Ectodermal cell (in vitro differentiated cells): ENCODE data around the gene FGD3.

Experiments used
- H3K27ac ChIP-seq: 2 replicates; pipeline ENCODE4 v1.7.0; 2013; ENCODE audit warnings: mild to moderate bottlenecking, low read depth, low read length; ENCODE audit not compliant: insufficient read depth, poor library complexity, severe bottlenecking
- H3K27me3 ChIP-seq: 2 replicates; pipeline ENCODE4 v1.7.0; 2013; ENCODE audit warnings: mild to moderate bottlenecking, low read length; ENCODE audit not compliant: insufficient read depth, control insufficient read depth, poor library complexity, severe bottlenecking
- H3K36me3 ChIP-seq: one replicate; pipeline ENCODE4 v1.7.0; 2013; ENCODE audit warnings: low read length; ENCODE audit not compliant: control insufficient read depth, insufficient read depth
- H3K4me1 ChIP-seq: one replicate; pipeline ENCODE4 v1.7.0; 2013; ENCODE audit warnings: low read length; ENCODE audit not compliant: control insufficient read depth, insufficient read depth
- H3K4me3 ChIP-seq: 2 replicates; pipeline ENCODE4 v1.7.0; 2013; ENCODE audit warnings: low read depth, low read length, control low read depth; ENCODE audit not compliant: insufficient read depth
- H3K9me3 ChIP-seq: 2 replicates; pipeline ENCODE4 v1.7.0; 2013; ENCODE audit warnings: mild to moderate bottlenecking, low read length, moderate library complexity; ENCODE audit not compliant: control insufficient read depth
- WGBS, 2 experiments: methylation state at CpG; one replicate each; pipeline ENCODE4 v1.1.7; 2013; ENCODE audit warnings: missing lambda C conversion rate in 2 of 2; 5-methylcytosine and 5-hydroxymethylcytosine counted together

Gene FGD3

DNA sequence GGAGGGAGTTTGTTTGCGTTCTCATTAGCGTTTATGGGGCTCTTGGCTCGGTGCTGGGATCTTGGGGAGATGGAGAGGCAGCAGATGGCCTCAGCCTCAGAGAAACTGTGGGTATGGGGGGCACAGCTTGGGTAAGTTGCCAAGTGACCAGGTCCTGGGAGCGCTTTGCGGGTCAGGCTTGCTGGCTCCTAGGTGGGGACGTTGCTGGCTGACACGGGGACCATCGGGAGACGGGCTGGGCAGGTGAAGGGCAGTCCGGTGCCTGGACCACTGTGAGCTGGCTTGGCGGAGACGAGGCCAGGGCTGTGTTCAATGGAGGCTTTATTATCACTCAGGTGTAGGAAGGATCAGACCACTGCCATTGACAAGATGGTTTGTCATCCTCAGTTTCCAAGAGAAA is 30.0 kb downstream of the FGD3 start:
- H3K36me3 ChIP-seq, result no peaks in the 10 kb centered on the region
- H3K4me3 ChIP-seq, result no peak overlapping the region
- 95% methylated on average over 12 of the region's 12 CpGs for WGBS, 2 experiments
- H3K4me1 ChIP-seq, result no peaks in the 10 kb centered on the region
- no peak overlapping the region for H3K27ac ChIP-seq
- H3K9me3 ChIP-seq, result peaks cover 4% of the 10 kb centered on the region
- H3K27me3 ChIP-seq, result no peaks in the 10 kb centered on the region

DNA sequence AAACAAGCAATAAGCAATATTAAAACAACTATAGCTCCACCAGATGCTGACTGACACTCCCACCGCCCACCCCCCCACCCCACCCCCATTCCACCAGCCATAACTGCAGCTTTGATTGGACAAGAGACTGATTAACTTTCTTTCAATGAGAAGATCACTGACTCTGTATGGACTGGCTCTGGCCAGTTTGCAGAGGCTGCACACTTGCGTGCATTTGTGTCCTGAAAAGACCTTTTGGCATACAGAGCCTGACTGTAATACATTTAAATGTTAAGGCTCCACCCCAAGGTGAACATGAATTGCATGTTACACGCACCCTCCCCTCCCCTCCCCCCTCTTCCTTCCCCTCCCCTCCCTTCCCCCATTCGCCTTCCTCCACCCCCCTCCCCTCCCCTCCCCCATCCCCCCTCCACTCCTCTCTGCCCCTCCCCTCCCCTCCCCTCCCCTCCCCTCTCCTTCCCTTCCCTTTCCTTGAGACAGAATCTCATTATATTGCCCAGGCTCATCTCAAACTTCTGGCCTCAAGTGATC is 31.1 kb downstream of the FGD3 start:
- H3K36me3 ChIP-seq, result no peaks in the 10 kb centered on the region
- no peak overlapping the region for H3K27ac ChIP-seq
- 71 to 96% methylated on average over 1 to 2 of the region's 4 CpGs for WGBS, 2 experiments
- H3K9me3 ChIP-seq, result peaks cover 4% of the 10 kb centered on the region
- H3K4me1 ChIP-seq, result no peaks in the 10 kb centered on the region
- no peaks in the 10 kb centered on the region for H3K27me3 ChIP-seq
- no peak overlapping the region for H3K4me3 ChIP-seq

DNA sequence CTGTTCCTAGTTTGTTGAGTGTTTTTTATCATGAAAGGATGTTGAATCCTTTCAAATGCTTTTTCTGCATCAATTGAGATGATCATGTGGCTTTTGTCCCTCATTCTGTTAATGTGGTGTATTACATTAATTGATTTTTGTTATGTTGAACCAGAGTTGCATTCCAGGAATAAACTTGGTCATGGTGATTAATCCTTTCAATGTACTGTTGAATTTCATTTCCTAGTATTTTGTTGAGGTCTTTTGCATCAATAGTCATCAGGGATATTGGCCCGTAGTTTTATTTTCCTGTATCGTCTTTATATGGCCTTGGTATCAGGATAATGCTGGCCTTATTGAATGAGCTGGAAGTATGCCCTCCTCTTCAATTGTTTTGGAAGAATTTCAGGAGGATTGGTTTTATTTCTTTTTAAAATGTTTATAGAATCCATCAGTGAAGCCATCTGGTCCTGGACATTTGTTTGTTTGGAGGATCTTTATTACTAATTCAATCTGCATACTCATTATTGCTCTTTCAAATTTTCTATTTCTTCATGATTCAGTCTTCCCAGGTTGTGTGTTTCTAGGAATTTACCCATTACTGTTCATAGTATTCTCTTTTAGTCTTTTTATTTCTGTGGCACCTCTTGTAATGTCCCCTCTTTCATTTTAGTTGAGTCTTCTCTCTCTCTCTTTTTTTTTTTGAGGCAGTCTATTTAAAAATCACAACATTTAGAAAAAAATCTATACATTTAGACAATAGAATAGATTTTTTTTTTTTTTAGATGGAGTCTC is 32.1 kb downstream of the FGD3 start:
- Histone ChIP-seq H3K27ac (no peak overlapping the region), H3K4me3 (no peak overlapping the region), H3K36me3 (no peaks in the 10 kb centered on the region), H3K9me3 (peaks cover 13% of the 10 kb centered on the region), H3K27me3 (no peaks in the 10 kb centered on the region), H3K4me1 (no peaks in the 10 kb centered on the region)
- 95 to 98% methylated on average over 2 of the region's 2 CpGs for WGBS, 2 experiments

DNA sequence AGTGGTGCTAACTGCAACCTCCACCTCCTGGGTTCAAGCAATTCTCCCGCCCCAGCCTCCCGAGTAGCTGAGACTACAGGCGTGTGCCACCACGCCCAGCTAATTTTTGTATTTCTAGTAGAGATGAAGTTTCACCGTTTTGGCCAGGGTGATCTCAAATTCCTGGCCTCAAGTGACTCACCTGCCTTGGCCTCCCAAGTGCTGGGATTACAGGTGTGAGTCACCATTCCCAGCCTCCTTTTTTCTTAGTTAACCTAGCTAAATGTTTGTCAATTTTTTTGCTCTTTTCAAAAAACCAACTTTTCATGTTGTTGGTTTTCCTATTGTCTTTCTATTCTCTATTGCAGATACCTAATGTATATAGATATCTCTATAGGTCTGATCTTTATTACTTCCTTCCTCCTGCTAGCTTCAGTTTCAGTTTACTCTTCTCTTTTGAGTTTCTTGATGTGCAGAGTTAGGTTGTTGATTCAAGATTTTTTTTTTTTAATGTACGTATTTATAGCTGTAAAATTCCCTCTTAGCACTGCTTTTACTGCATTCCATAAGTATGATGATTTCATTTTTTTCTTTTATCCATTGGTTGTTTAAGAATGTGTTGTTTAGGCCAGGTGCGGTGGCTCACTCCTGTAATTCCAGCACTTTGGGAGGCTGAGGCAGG is 32.9 kb downstream of the FGD3 start:
- no peaks in the 10 kb centered on the region for H3K4me1 ChIP-seq
- 88 to 91% methylated on average over 6 to 7 of the region's 7 CpGs for WGBS, 2 experiments
- no peak overlapping the region for H3K4me3 ChIP-seq
- H3K9me3 ChIP-seq, result peaks cover 16% of the 10 kb centered on the region
- no peak overlapping the region for H3K27ac ChIP-seq
- H3K36me3 ChIP-seq, result no peaks in the 10 kb centered on the region
- no peaks in the 10 kb centered on the region for H3K27me3 ChIP-seq

DNA sequence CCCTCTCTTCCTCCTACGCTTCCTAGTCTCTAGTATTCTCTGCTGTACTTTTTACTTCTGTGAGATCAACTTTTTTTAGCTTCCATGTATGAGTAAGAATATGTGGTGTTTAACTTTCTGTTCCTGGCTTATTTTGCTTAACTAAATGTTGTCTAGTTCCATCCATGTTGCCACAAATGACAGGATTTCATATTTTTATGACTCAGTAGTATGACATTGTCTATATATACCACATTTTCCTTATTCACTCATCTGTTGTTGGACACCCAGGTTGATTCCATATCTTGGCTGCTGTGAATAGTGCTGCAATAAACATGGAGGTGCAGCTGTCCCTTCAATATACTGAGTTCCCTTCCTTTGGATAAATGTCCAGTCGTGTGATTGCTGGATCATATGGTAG is 34.8 kb downstream of the FGD3 start:
- H3K36me3 ChIP-seq, result no peaks in the 10 kb centered on the region
- H3K9me3 ChIP-seq, result peaks cover 16% of the 10 kb centered on the region
- no peak overlapping the region for H3K4me3 ChIP-seq
- WGBS, 2 experiments, result 86 to 87% methylated on average over 2 of the region's 2 CpGs
- H3K4me1 ChIP-seq, result no peaks in the 10 kb centered on the region
- no peaks in the 10 kb centered on the region for H3K27me3 ChIP-seq
- H3K27ac ChIP-seq, result no peak overlapping the region

DNA sequence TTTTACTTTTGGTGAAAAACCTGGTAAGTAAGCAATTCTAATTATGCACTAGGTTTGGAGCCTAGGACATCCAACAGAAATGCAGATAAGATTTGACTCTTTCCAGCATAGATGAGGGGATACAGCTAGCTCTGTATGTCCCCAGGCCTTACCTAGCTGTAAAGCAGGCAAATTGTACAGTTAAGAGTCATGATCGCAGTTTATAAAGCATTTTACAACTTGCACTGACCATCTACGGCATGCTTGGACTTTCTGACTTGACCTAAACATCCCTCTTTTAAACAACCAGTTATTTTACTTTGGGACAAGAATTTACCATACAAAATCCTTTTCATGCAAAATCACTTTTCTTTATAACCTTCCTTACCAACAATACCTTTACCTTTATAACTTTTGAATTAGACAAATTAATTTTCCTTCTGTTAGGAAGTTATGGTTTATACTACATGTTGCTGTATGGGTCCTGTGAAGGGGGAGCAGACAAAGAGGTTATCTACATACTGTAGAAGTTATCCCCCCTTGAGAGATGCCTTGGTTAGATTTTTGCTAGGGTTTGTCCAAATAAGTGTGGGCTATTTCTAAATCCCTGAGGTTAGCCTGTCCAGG is 36.8 kb downstream of the FGD3 start:
- no peaks in the 10 kb centered on the region for H3K27me3 ChIP-seq
- no peaks in the 10 kb centered on the region for H3K36me3 ChIP-seq
- H3K4me3 ChIP-seq, result no peak overlapping the region
- H3K9me3 ChIP-seq, result peaks cover 16% of the 10 kb centered on the region
- 74 to 76% methylated on average over 2 of the region's 2 CpGs for WGBS, 2 experiments
- no peaks in the 10 kb centered on the region for H3K4me1 ChIP-seq
- no peak overlapping the region for H3K27ac ChIP-seq

DNA sequence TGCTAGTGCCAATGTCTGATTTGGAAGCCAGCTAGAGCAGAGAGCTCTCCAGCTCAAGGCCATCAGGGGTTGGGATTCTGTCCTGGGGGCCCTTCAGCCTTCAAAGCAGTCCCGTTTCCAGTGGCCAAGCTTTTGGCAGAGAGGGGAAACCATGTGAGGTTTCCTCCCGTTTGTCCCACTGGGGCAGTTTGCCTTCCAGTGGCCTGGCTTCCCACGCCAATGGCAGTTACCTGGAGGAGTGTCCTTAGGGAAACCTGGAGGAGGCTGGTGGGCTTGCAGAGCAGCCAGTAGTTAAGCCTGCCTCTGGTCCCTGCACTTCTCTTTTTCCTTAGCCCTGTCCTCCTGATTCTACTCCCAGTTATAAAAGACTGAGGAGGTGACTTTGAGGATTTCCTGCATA is 37.7 kb downstream of the FGD3 start:
- no peaks in the 10 kb centered on the region for H3K4me1 ChIP-seq
- peaks cover 16% of the 10 kb centered on the region for H3K9me3 ChIP-seq
- 89 to 92% methylated on average over 3 of the region's 3 CpGs for WGBS, 2 experiments
- H3K27me3 ChIP-seq, result no peaks in the 10 kb centered on the region
- H3K36me3 ChIP-seq, result no peaks in the 10 kb centered on the region
- no peak overlapping the region for H3K27ac ChIP-seq
- no peak overlapping the region for H3K4me3 ChIP-seq

DNA sequence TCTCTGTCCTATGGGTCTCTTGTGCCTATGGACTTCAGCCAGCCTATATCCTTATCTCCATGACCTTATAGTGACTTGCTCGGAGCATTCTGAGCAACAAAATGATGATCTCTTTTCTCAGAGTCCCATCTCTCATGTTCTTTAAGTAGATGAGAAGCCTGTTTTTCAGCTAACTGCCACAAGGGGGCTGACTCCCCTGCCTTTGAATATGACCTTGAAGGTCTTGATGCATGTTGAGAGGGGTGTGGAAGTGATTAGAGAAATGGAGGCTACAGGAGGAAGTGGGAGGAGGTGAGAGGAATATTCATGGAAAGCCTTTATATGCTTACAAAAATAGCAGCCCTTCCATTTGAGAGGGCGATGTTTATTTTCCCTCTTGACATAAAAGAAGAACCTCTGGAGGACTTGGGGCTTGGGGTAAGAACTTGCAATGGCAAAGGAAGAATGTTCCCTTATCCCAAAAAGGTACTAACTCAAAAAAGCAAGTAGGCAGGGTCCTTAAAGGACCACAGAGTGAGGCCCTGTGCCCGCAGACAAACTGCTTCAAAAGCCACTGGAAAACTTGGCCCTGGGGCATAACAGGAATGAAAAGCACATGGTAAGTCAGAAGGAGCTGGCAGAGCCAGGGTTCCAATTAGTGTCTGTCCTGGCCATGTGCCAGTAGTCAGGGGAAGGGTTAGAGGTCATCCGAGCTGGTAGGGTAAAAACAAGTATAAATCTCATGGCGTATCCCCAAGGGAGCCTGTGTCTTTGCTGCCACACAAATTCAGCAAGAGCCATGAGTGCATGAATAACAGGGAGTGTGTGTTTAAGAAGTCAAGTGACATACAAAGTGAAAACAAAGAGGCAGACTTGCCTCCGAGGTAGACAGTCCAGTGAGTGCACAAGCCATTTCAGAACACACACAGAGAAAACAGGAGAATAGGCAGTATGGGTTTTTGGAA is 39.1 kb downstream of the FGD3 start:
- 84 to 89% methylated on average over 6 of the region's 6 CpGs for WGBS, 2 experiments
- H3K36me3 ChIP-seq, result no peaks in the 10 kb centered on the region
- H3K4me3 ChIP-seq, result no peak overlapping the region
- H3K9me3 ChIP-seq, result peaks cover 16% of the 10 kb centered on the region
- no peaks in the 10 kb centered on the region for H3K27me3 ChIP-seq
- no peak overlapping the region for H3K27ac ChIP-seq
- no peaks in the 10 kb centered on the region for H3K4me1 ChIP-seq

DNA sequence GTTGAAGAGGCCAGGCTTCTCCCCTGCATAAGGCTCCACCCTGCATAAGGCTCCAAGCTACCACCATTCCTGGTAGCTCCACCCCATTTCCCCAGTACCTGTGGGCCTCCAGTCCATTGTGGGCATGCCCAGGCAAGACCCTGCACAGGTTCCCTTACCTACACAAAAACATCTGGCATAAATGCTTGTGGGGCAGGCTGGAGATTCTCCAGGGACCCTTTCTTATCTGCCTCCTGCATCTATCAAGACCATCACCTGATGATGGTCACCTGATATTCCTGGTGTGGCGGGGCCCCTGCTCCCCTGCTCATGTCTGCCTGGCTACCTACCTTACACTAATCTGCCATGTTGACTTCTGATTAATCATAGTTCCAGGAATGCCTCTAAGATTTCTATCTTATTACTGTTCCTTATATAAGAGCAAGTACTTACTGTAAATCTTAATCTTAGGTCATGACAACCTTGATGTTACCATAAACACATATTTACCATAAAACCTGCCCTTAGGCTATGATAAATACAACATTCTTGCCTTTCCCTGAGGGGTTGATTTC is 41.0 kb downstream of the FGD3 start:
- Histone ChIP-seq H3K27me3 (no peaks in the 10 kb centered on the region), H3K9me3 (peaks cover 12% of the 10 kb centered on the region)

More for the DNA sequence above, 41.0 kb downstream of the FGD3 start:
- Histone ChIP-seq H3K36me3 (no peaks in the 10 kb centered on the region), H3K4me1 (no peaks in the 10 kb centered on the region), H3K27ac (no peak overlapping the region), H3K4me3 (no peak overlapping the region)
- WGBS, 2 experiments, result 98 to 100% methylated on average over 1 of the region's 1 CpG
